Right lung (tissue), 5 donors: ENCODE results near the gene ERG28. TPM values are rescaled to one million over a fixed set of nuclear protein-coding genes. Genes with fewer than 3 reads are reported as not detected.

Experiments used
- polyA plus RNA-seq, 5 donors: library from polyadenylated mRNA; unstranded; fragments of 120-200 nt; gene quantifications; one replicate each; pipeline versions ENCODE4 v1.2.1 to v1.2.3, GENCODE V29; 2013; ENCODE audit warnings: inconsistent platforms in 1 of 5, low replicate concordance in 1 of 5; ENCODE audit not compliant: insufficient read length in 5 of 5, insufficient read depth in 1 of 5

Gene ERG28
- polyA plus RNA-seq, 5 donors, result 26.1 to 31.6 (median 28.3) TPM

Other genes with a start within 250 kb of the ERG28 start
- 10 to 100 TPM; 21.6 to 27.7 (median 24.3) TPM for gene JDP2, start 232.9 kb downstream of the ERG28 start, polyA plus RNA-seq
- under 1 TPM; 0.45 to 0.90 (median 0.71) TPM for gene BATF, start 138.4 kb downstream of the ERG28 start, polyA plus RNA-seq
- 1 to 10 TPM; 4.3 to 9.8 (median 6.4) TPM for gene FLVCR2, start 82.3 kb downstream of the ERG28 start, polyA plus RNA-seq
- 10 to 100 TPM; 36.6 to 47.6 (median 42.1) TPM for gene TTLL5, start 370 bp upstream of the ERG28 start, polyA plus RNA-seq